Activated CD4-positive, alpha-beta T cell treated with anti-CD3 and anti-CD28 coated beads, Interleukin-10, Interleukin-2, amounts not matched to agents 100 ng/mL and 50 ng/mL, durations not matched to agents 16 hours and 8 hours (primary cell): ENCODE measurements around the gene SLC17A7.
"Not testable (repeated sequence)": the region's sequence is repeated elsewhere in the genome, so short reads cannot be mapped to it uniquely, and the experiment has no call there.

Experiments used
- DNase-seq: peaks from one replicate; pipeline ENCODE4 v3.0.0-alpha.2; 2020

The SLC17A7 gene

GRCh38 chr19:49441210-49441959 is at the start of gene SLC17A7:
Gene SLC17A7 (minus strand): TSS chr19:49441527. CDS start chr19:49441379, 148 bp downstream.
- peak; percentile 50 for DNase-seq

- peak; percentile 47 for DNase-seq
Observed at GRCh38 chr19:49490287-49491029, 49.1 kb upstream of the SLC17A7 start.

GRCh38 chr19:49489601-49490167 is 48.4 kb upstream of the SLC17A7 start:
- DNase-seq, result peak; percentile 73

GRCh38 chr19:49488863-49489537 is 47.7 kb upstream of the SLC17A7 start:
- peak; percentile 28 for DNase-seq

- peak; percentile 42 for DNase-seq
Observed at GRCh38 chr19:49488046-49488862, 46.9 kb upstream of the SLC17A7 start.

- peak; percentile 100 for DNase-seq
Observed at GRCh38 chr19:49487277-49488045, 46.1 kb upstream of the SLC17A7 start, which contains the start of gene RPL13A. Gene RPL13A (plus strand): TSS chr19:49487608. CDS start chr19:49487630, 22 bp downstream.

- no peak for DNase-seq
Observed at GRCh38 chr19:49486710-49487276, 45.5 kb upstream of the SLC17A7 start.

- DNase-seq, result no peak
Observed at GRCh38 chr19:49486232-49486631, 44.9 kb upstream of the SLC17A7 start.

GRCh38 chr19:49481020-49481683 is 39.8 kb upstream of the SLC17A7 start:
- DNase-seq, result no peak

- DNase-seq, result no peak
Observed at GRCh38 chr19:49479975-49480628, 38.8 kb upstream of the SLC17A7 start.

GRCh38 chr19:49475995-49476880 is 34.9 kb upstream of the SLC17A7 start:
- DNase-seq, result peak; percentile 89

- DNase-seq, result no peak
Observed at GRCh38 chr19:49475191-49475917, 34.0 kb upstream of the SLC17A7 start.

- no peak for DNase-seq
Observed at GRCh38 chr19:49474542-49474924, 33.2 kb upstream of the SLC17A7 start.

GRCh38 chr19:49473868-49474541 is 32.7 kb upstream of the SLC17A7 start, which contains the start of gene FLT3LG:
Gene FLT3LG (plus strand): TSS chr19:49474215. CDS start chr19:49474640, 425 bp downstream.
- peak; percentile 95 for DNase-seq

- not testable (repeated sequence) for DNase-seq
Observed at GRCh38 chr19:49473501-49473867, 32.2 kb upstream of the SLC17A7 start.

- DNase-seq, result no peak
Observed at GRCh38 chr19:49472936-49473335, 31.6 kb upstream of the SLC17A7 start.

- no peak for DNase-seq
Observed at GRCh38 chr19:49470615-49470978, 29.3 kb upstream of the SLC17A7 start.
